GM19238 (cell line): ENCODE data around the gene CENPT.
A peak's percentile ranks its signal among the peaks of the same experiment; 100 is the strongest.

Experiments
- DNase-seq: peaks from one replicate; pipeline ENCODE4 v3.0.0; 2011; ENCODE audit warnings: low spot score; ENCODE audit not compliant: insufficient read length

Gene CENPT

DNA sequence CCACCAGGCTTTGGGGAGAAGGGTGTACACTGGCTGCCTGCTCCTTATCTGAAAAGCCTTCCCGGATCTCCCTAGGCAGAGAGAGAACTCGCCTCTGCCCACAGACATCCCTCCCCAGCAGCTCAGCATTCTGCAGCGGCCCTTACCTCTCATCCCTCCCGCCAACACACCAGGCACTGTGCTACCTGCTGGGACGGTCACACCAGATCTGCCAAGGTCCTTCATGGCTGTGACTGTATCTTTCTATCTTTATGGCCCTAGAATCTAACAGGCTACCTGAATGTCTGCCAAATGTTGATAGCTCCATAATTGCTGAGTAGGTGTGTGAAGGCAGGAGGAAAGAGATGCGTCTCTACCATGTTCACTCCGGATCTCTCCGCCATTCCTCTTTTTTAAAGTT lies 32.9 kb downstream of the CENPT start:
- no peak for DNase-seq

DNA sequence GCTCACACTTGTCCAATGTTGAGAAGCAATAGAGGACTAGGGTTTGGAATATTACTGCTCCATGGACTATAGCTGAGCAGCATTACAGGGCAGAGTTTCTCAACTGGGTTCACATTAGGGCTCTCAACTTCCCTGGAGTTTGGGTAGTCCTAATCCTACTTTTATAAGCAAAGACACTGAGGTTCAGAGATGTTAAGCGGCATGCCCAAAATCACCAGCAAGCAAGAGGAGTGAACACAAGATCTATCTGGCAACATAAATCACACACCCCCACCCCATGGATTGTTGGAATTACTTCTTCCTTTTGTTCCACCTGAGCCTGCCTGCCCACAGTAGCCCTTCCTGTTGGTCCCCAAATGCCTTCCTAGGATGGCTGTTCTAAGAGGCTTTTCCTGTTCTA lies 35.6 kb downstream of the CENPT start:
- no peak for DNase-seq

DNA sequence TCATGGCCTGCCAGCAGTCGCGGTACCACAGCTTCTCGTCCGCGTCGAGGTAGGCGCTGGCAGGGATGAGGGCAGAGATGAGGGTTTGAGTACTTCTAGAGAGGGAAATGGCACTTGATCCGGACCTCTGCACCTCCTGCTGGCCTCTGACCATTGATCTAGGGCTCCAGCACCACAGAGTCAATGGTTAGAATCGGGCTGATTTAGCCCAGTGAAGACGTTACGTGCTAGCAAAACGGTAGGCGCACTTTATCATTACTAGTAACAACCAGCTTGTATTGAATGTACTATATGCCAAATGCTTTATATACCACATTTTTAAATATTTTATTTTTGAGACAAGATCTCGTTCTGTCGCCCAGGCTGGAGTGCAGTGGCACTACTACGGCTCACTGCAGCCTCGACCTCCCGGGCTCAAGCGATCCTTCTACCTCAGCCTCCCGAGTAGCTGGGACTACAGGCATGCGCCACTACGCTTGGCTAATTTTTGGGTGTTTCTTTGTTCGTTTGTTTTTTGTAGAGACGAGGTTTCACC lies 40.3 kb downstream of the CENPT start:
- DNase-seq = no peak

GRCh38 chr16:67806428-67807147 lies 40.9 kb downstream of the CENPT start, which contains the start of the genes RANBP10 and TSNAXIP1:
Gene RANBP10, minus strand, starts transcription at chr16:67806560. Its CDS starts 24 bp downstream, at chr16:67806536.
Gene TSNAXIP1, plus strand, starts transcription at chr16:67806889. Its CDS starts 261 bp downstream, at chr16:67807150.
- peak; percentile 87 for DNase-seq

GRCh38 chr16:67805718-67806427 lies 41.6 kb downstream of the CENPT start:
- DNase-seq = no peak

- DNase-seq = no peak
Observed at GRCh38 chr16:67804853-67805542, 42.5 kb downstream of the CENPT start.

DNA sequence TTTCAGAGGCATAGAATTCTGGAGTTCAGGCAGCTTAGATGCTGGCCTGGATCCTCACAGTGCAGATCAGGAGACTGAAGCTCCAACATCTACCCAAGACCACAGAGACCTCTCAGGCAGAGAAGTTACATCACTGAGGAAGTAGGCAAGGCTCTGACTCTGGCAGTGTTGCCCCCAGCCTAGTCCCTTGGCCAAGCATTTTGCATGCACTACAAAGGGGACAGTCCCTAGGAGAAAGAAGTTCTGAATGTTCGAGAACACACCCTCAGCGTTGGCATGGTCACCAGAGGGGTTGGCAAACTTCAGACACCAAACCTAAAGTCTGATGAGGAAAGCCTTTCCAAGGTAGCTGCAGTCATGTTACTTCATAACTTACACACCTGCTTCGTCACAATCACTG lies 43.6 kb downstream of the CENPT start:
- DNase-seq = no peak

DNA sequence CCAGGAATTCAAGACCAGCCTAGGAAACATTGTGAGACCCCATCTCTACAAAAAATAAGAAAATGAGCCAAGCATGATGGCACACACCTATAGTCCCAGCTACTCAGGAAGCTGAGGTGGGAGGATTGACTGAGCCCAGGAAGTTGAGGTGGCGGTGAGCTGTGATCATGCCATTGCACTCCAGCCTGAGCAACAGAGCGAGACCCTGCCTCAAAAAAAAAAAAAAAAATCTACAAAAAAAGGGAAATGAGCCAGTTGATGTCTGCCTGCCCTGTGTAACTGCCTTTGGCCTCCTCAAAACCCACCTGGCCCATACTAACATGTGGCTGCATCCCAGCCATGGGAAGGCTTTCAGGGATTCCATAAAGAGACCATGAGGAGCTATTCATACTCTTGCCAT lies 45.6 kb downstream of the CENPT start:
- DNase-seq = no peak

- no peak for DNase-seq
Observed at GRCh38 chr16:67801241-67801640, 46.3 kb downstream of the CENPT start.

- no peak for DNase-seq
Observed at GRCh38 chr16:67800338-67800926, 47.1 kb downstream of the CENPT start.

DNA sequence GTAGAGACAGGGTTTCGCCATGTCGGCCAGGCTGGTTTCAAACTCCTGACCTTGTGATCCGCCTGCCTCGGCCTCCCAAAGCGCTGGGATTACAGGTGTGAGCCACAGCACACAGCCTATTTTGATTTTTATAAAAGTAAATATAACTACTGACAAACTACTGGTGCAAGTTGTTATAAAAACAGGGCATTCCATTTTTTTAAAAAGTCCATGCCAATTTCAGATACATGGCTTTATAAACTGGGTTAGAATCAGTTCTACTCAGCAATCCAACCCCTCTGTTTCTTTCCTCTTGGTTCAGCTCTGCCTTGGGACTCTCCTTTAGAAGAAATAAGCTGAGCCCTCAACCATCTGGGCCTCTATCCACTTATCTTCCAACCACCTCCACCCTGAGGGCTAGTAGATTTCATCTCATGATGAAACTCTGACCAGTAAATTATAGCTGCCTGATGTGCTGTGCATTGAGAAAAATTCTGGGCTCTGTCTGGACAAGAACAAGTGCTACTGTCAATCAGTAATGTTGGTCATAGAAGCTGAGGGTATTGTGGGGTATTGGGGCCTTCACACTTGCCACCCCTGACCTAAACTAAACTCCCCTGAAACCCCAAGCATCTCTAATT lies 51.3 kb downstream of the CENPT start:
- DNase-seq = no peak

DNA sequence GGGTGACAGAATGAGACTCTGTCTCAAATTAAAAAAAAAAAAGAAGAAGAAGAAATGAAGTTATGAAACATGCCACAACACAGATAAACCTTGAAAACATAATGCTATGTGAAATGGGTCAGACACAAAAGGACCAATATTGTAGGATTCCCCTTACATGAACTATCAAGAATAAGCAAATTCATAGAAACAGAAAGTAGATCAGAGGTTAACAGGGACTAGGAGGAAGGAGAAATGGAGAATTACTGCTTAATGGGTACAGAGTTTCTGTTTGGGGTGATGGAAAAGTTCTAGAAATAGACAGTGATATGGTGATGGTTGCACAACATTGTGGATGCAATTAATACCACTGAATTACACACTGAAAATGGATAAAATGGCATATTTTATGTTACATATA lies 57.4 kb downstream of the CENPT start:
- no peak for DNase-seq

DNA sequence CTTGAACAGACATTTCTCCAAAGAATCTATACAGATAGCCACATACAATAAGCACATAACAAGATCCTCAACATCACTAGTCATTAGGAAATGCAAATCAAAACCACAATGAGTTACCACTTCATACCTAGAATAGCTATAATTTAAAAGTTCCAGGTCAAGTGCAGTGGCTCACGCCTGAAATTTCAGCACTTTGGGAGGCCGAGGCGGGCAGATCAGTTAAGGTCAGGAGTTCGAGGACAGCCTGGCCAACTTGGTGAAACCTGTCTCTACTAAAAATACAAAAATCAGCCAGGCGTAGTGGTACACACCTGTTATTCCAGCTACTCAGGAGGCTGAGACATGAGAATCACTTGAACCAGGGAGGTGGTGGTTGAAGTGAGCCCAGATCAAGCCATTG lies 61.0 kb downstream of the CENPT start:
- no peak for DNase-seq

- DNase-seq = no peak
Observed at GRCh38 chr16:67783353-67783725, 64.2 kb downstream of the CENPT start.

- DNase-seq = no peak
Observed at GRCh38 chr16:67782567-67783352, 64.7 kb downstream of the CENPT start.

DNA sequence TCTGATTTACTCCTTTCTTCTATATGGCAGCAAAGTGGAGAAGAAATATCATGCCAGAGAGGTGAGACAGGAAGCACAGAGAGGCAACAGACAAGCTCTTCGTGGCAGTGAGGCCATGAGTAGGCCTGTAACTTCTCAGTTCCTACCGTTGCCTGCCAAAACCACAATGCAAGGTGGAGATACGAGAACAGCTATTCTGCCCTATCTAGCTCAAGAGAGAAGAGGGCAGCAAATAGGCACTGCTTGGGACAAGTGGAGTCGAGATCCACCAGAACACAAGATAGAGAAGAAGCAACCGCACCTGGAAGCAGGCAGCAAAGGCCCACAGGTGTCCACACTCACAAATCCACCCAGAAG lies 66.0 kb downstream of the CENPT start:
- DNase-seq = no peak

DNA sequence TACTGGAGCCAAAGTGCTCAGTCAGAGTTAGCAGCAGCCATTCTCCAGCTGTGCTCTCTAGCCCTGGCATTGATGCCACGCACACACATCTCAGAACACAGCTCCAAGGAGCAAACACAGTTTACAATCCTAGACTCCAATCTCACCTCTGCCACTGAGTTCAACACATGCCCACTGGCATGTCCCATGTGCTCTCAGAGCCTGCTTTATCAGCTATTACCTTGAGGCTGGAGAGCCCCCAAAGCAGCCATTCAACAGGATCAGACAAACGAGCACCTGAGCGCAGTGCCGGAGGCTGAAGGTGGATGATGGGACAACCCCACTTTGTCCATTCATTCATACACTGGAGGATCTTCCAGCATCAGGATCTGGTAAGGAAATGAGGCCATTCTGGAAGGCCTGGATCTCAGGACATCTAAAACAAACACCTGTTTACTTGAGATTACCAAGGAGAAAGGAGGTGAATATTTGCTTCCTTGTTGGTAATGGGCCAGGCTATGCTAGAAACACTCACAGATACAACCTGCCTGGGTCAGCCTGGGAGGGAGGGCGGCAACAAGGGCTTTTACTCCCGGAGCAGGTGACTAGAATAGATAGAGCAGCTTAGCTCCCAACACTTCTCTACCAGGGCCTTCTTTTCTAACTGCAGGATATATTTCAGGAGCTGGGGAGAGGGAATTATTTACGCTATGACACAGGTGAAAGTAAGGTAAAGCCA lies 66.5 kb downstream of the CENPT start:
- no peak for DNase-seq

DNA sequence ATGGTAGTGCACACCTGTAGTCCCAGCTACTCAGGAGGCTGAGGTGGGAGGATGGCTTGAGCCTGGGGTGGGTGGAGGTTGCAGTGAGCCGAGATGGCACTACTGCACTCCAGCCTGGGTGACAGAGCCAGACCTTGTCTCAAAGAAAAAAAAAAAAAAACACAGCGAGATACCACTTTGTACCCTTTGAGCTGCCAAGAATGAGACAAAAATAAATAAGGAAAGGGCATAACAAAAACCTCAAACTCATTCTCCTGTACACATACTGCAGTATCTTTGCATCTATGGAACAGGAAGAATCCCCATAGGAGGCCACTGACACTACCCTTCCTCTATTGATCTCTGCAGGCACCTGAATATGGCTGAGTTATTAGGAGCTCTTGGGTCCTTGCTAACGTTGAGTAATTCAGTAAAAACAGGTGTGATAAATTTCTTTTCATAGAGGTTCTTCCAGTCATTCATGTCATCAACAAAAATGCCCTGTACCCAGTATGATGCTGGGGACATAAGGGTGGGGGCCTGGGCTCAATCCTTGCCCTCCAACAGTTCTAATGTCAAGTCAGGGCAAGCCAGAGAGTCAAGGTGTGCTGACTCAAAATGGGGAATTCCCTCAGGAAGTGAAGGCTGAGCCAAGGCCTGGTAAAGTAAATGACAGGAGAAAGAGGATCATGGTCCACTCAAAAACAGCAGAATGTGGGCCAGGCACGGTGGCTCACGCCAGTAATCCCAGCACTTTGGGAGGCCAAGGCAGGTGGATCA lies 68.1 kb downstream of the CENPT start:
- no peak for DNase-seq
